ENCODE results near the gene INO80B. TPM values are rescaled to one million over a fixed set of nuclear protein-coding genes. Genes with fewer than 3 reads are reported as not detected.
A peak's percentile ranks its signal among the peaks of the same experiment; 100 is the strongest.

INO80B gene
- total and polyA plus RNA-seq, 9 of the 15 experiments (the other 6 are each of a cell fraction or from before 2014, with no cell fraction given), result 0.41 to 22.6 (median 9.0) TPM

GRCh38 chr2:74472086-74472944, 17.4 kb downstream of the INO80B start, which contains the start of gene MRPL53 (continued):
- TF ChIP-seq, protein P1, sequence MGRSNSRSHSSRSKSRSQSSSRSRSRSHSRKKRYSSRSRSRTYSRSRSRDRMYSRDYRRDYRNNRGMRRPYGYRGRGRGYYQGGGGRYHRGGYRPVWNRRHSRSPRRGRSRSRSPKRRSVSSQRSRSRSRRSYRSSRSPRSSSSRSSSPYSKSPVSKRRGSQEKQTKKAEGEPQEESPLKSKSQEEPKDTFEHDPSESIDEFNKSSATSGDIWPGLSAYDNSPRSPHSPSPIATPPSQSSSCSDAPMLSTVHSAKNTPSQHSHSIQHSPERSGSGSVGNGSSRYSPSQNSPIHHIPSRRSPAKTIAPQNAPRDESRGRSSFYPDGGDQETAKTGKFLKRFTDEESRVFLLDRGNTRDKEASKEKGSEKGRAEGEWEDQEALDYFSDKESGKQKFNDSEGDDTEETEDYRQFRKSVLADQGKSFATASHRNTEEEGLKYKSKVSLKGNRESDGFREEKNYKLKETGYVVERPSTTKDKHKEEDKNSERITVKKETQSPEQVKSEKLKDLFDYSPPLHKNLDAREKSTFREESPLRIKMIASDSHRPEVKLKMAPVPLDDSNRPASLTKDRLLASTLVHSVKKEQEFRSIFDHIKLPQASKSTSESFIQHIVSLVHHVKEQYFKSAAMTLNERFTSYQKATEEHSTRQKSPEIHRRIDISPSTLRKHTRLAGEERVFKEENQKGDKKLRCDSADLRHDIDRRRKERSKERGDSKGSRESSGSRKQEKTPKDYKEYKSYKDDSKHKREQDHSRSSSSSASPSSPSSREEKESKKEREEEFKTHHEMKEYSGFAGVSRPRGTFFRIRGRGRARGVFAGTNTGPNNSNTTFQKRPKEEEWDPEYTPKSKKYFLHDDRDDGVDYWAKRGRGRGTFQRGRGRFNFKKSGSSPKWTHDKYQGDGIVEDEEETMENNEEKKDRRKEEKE (IDR thresholded peaks at IDR 0.05; ENCODE audit: borderline replicate concordance in 1 of 2, control insufficient read depth in 1 of 2, low read depth in 2 of 2, low read length in 1 of 2), result no peak
- TF ChIP-seq, protein P2, sequence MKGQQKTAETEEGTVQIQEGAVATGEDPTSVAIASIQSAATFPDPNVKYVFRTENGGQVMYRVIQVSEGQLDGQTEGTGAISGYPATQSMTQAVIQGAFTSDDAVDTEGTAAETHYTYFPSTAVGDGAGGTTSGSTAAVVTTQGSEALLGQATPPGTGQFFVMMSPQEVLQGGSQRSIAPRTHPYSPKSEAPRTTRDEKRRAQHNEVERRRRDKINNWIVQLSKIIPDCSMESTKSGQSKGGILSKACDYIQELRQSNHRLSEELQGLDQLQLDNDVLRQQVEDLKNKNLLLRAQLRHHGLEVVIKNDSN (CRISPR knock-in tag; IDR thresholded peaks at IDR 0.05), result no peak
- TF ChIP-seq DIDO1 (tag; IDR thresholded peaks at IDR 0.05; ENCODE audit: low read depth), result peak; percentile 95
- TF ChIP-seq, protein P3, sequence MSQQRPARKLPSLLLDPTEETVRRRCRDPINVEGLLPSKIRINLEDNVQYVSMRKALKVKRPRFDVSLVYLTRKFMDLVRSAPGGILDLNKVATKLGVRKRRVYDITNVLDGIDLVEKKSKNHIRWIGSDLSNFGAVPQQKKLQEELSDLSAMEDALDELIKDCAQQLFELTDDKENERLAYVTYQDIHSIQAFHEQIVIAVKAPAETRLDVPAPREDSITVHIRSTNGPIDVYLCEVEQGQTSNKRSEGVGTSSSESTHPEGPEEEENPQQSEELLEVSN (IDR thresholded peaks at IDR 0.05; ENCODE audit: borderline replicate concordance in 1 of 2, extremely low read depth in 1 of 2, insufficient read depth in 1 of 2, insufficient read length in 1 of 2, low read depth in 1 of 2, low read length in 1 of 2, poor library complexity in 1 of 2, severe bottlenecking in 1 of 2), result peak; percentile 47 to 51
- peak; percentile 100 for TF ChIP-seq GABPA (tag; conservative IDR thresholded peaks at IDR 0.05; ENCODE audit: low read depth)
- peak; percentile 92 for TF ChIP-seq ELF2 (CRISPR knock-in tag; IDR thresholded peaks at IDR 0.05)
- peak; percentile 83; the same call in 1 of the 2 replicates for TF ChIP-seq ZNF589 (CRISPR knock-in tag; IDR thresholded peaks at IDR 0.05; ENCODE audit: low read depth)
- TF ChIP-seq, protein P4, sequence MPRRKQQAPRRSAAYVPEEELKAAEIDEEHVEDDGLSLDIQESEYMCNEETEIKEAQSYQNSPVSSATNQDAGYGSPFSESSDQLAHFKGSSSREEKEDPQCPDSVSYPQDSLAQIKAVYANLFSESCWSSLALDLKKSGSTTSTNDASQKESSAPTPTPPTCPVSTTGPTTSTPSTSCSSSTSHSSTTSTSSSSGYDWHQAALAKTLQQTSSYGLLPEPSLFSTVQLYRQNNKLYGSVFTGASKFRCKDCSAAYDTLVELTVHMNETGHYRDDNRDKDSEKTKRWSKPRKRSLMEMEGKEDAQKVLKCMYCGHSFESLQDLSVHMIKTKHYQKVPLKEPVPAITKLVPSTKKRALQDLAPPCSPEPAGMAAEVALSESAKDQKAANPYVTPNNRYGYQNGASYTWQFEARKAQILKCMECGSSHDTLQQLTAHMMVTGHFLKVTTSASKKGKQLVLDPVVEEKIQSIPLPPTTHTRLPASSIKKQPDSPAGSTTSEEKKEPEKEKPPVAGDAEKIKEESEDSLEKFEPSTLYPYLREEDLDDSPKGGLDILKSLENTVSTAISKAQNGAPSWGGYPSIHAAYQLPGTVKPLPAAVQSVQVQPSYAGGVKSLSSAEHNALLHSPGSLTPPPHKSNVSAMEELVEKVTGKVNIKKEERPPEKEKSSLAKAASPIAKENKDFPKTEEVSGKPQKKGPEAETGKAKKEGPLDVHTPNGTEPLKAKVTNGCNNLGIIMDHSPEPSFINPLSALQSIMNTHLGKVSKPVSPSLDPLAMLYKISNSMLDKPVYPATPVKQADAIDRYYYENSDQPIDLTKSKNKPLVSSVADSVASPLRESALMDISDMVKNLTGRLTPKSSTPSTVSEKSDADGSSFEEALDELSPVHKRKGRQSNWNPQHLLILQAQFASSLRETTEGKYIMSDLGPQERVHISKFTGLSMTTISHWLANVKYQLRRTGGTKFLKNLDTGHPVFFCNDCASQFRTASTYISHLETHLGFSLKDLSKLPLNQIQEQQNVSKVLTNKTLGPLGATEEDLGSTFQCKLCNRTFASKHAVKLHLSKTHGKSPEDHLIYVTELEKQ (CRISPR knock-in tag; IDR thresholded peaks at IDR 0.05), result no peak
- TF ChIP-seq, protein P5, sequence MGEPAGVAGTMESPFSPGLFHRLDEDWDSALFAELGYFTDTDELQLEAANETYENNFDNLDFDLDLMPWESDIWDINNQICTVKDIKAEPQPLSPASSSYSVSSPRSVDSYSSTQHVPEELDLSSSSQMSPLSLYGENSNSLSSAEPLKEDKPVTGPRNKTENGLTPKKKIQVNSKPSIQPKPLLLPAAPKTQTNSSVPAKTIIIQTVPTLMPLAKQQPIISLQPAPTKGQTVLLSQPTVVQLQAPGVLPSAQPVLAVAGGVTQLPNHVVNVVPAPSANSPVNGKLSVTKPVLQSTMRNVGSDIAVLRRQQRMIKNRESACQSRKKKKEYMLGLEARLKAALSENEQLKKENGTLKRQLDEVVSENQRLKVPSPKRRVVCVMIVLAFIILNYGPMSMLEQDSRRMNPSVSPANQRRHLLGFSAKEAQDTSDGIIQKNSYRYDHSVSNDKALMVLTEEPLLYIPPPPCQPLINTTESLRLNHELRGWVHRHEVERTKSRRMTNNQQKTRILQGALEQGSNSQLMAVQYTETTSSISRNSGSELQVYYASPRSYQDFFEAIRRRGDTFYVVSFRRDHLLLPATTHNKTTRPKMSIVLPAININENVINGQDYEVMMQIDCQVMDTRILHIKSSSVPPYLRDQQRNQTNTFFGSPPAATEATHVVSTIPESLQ (CRISPR knock-in tag; IDR thresholded peaks at IDR 0.05), result no peak
- TF ChIP-seq TEAD4 (IDR thresholded peaks at IDR 0.05; ENCODE audit: low read length), result peak; percentile 40; the same call in 1 of the 2 replicates
- TF ChIP-seq TEAD4 (CRISPR knock-in tag; IDR thresholded peaks at IDR 0.05; ENCODE audit: borderline replicate concordance), result no peak

Measured in K562 (cell line).